HCT116 (cell line): ENCODE measurements around the gene PTGS1.

Experiments used
- ELF1 ChIP-seq: IDR thresholded peaks from 2 replicates; pipeline ENCODE4 v1.6.1; 2012; ENCODE audit warnings: low read depth, borderline replicate concordance
- MAX ChIP-seq: IDR thresholded peaks from 2 replicates; pipeline ENCODE4 v1.6.1; 2012
- POLR2AphosphoS5 ChIP-seq: IDR thresholded peaks from 2 replicates; pipeline ENCODE4 v1.6.1; 2011; ENCODE audit warnings: mild to moderate bottlenecking, low read depth, low read length, moderate library complexity
- RAD21 ChIP-seq: IDR thresholded peaks from 2 replicates; pipeline ENCODE4 v1.6.1; 2012; ENCODE audit warnings: low read depth, mild to moderate bottlenecking
- TCF7L2 ChIP-seq: IDR thresholded peaks from 2 replicates; pipeline ENCODE4 v1.7.0; 2011; ENCODE audit warnings: borderline replicate concordance, inconsistent platforms; ENCODE audit not compliant: insufficient read depth, insufficient read length; ENCODE audit errors: extremely low read depth
- ZNF274 ChIP-seq: fragments of 200-500 bp; sonication (Bioruptor generic); IDR thresholded peaks from 2 replicates; pipeline ENCODE4 v1.6.1; 2014; ENCODE audit warnings: mild to moderate bottlenecking, low read depth, low read length, inconsistent platforms
- TF ChIP-seq, protein P1 (sequence below), 3 experiments: fragments of 200-600 bp in 1 of 3; sonication (generic) in 1 of 3; IDR thresholded peaks in 2 of 3; conservative IDR thresholded peaks in 1 of 3; 2 replicates each; pipeline ENCODE4 v1.5.1; 2012 to 2017; ENCODE audit warnings: low read depth in 2 of 3, low read length in 2 of 3, antibody characterized with exemption in 1 of 3, borderline replicate concordance in 1 of 3, control low read depth in 1 of 3, mild to moderate bottlenecking in 1 of 3, mixed read lengths in 1 of 3, mixed run types in 1 of 3, moderate library complexity in 1 of 3; ENCODE audit not compliant: insufficient read depth in 1 of 3

- TF ChIP-seq ELF1 (no peak), TCF7L2 (no peak), ZNF274 (no peak), RAD21 (peak; percentile 99), MAX (no peak), POLR2AphosphoS5 (no peak)
- TF ChIP-seq, protein P1, sequence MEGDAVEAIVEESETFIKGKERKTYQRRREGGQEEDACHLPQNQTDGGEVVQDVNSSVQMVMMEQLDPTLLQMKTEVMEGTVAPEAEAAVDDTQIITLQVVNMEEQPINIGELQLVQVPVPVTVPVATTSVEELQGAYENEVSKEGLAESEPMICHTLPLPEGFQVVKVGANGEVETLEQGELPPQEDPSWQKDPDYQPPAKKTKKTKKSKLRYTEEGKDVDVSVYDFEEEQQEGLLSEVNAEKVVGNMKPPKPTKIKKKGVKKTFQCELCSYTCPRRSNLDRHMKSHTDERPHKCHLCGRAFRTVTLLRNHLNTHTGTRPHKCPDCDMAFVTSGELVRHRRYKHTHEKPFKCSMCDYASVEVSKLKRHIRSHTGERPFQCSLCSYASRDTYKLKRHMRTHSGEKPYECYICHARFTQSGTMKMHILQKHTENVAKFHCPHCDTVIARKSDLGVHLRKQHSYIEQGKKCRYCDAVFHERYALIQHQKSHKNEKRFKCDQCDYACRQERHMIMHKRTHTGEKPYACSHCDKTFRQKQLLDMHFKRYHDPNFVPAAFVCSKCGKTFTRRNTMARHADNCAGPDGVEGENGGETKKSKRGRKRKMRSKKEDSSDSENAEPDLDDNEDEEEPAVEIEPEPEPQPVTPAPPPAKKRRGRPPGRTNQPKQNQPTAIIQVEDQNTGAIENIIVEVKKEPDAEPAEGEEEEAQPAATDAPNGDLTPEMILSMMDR (IDR thresholded peaks at IDR 0.05 in 2 of 3, conservative IDR thresholded peaks at IDR 0.05 in 1 of 3; ENCODE audit: borderline replicate concordance in 1 of 3, insufficient read depth in 1 of 3, low read depth in 2 of 3, low read length in 2 of 3), result peak; percentile 93 to 97 (median 93)
These were observed 20.1 kb upstream of the PTGS1 start for GRCh38 chr9:122350577-122351355.
